OCI-LY1 (cell line): ENCODE results near the gene DENND1A.
"Not testable (repeated sequence)": the region's sequence is repeated elsewhere in the genome, so short reads cannot be mapped to it uniquely, and the experiment has no call there.

Experiments used
- H2AFZ ChIP-seq: fragments of 200-600 bp; sonication (generic), shearing (Covaris generic); 2 replicates; pipeline ENCODE4 v1.6.0; 2014; ENCODE audit warnings: antibody characterized with exemption, mild to moderate bottlenecking, low read length
- H3F3A ChIP-seq: fragments of 200-600 bp; sonication (generic), shearing (Covaris generic); 2 replicates; pipeline ENCODE4 v1.6.0; 2014; ENCODE audit warnings: mild to moderate bottlenecking, antibody characterized with exemption, low read length, moderate library complexity; ENCODE audit not compliant: insufficient read depth
- H3K27ac ChIP-seq: fragments of 200-600 bp; sonication (generic); 2 replicates; pipeline ENCODE4 v1.5.1; 2014; ENCODE audit warnings: low read length, mixed run types, mild to moderate bottlenecking, low read depth; ENCODE audit not compliant: poor library complexity, severe bottlenecking
- H3K27me3 ChIP-seq: fragments of 200-600 bp; sonication (generic); 2 replicates; pipeline ENCODE4 v1.6.0; 2014; ENCODE audit warnings: antibody characterized with exemption, mild to moderate bottlenecking, low read length, moderate library complexity; ENCODE audit not compliant: insufficient read depth
- H3K36me3 ChIP-seq: fragments of 200-600 bp; sonication (generic); 2 replicates; pipeline ENCODE4 v1.6.1; 2014; ENCODE audit warnings: mild to moderate bottlenecking, antibody characterized with exemption, low read length, moderate library complexity, mixed read lengths; ENCODE audit not compliant: insufficient read depth
- H3K4me1 ChIP-seq: fragments of 200-600 bp; sonication (generic); 2 replicates; pipeline ENCODE4 v1.5.1; 2014; ENCODE audit warnings: mild to moderate bottlenecking, low read length, moderate library complexity; ENCODE audit not compliant: insufficient read depth, severe bottlenecking
- H3K4me2 ChIP-seq: fragments of 200-600 bp; sonication (generic), shearing (Covaris generic); 2 replicates; pipeline ENCODE4 v1.6.1; 2014; ENCODE audit warnings: low read length
- H3K4me3 ChIP-seq: fragments of 200-600 bp; sonication (generic); 2 replicates; pipeline ENCODE4 v1.5.1; 2014; ENCODE audit warnings: low read length, low read depth, mild to moderate bottlenecking, mixed read lengths; ENCODE audit not compliant: poor library complexity, severe bottlenecking
- H3K79me2 ChIP-seq: fragments of 200-600 bp; shearing (Covaris generic); 2 replicates; pipeline ENCODE4 v1.6.1; 2016; ENCODE audit warnings: mixed run types, low read length, mixed read lengths; ENCODE audit not compliant: insufficient read depth
- H3K9ac ChIP-seq: fragments of 200-600 bp; sonication (generic), shearing (Covaris generic); 2 replicates; pipeline ENCODE4 v1.6.1; 2014; ENCODE audit warnings: mild to moderate bottlenecking, low read length, mixed read lengths
- H3K9me2 ChIP-seq: fragments of 200-600 bp; sonication (generic), shearing (Covaris generic); 2 replicates; pipeline ENCODE4 v1.6.1; 2014; ENCODE audit warnings: low read depth, mild to moderate bottlenecking, low read length, mixed read lengths
- H3K9me3 ChIP-seq: fragments of 200-600 bp; shearing (Covaris generic); 2 replicates; pipeline ENCODE4 v1.6.1; 2014; ENCODE audit warnings: low read length, mixed read lengths
- H4K20me1 ChIP-seq: fragments of 200-600 bp; sonication (generic), shearing (Covaris generic); 2 replicates; pipeline ENCODE4 v1.6.0; 2016; ENCODE audit warnings: mild to moderate bottlenecking, low read length; ENCODE audit not compliant: insufficient read depth
- CTCF ChIP-seq: fragments of 200-600 bp; sonication (generic), shearing (Covaris generic); IDR thresholded peaks from 2 replicates; pipeline ENCODE4 v1.5.1; 2017; ENCODE audit warnings: mild to moderate bottlenecking, antibody characterized with exemption, low read length, moderate library complexity, mixed read lengths
- EZH2 ChIP-seq: fragments of 200-600 bp; sonication (generic), shearing (Covaris generic); IDR thresholded peaks from 2 replicates; pipeline ENCODE4 v1.8.0; 2017; ENCODE audit warnings: borderline replicate concordance, mixed run types, mild to moderate bottlenecking, antibody characterized with exemption, low read length, moderate library complexity, mixed read lengths

Gene DENND1A

GRCh38 chr9:123887837-123888236 is 42.1 kb downstream of the DENND1A start:
- Histone ChIP-seq H2AFZ (no peak overlapping the region), H3K36me3 (no peaks in the 10 kb centered on the region), H3K9ac (no peak overlapping the region), H3K27me3 (no peaks in the 10 kb centered on the region), H3K9me2 (no peaks in the 10 kb centered on the region), H4K20me1 (no peaks in the 10 kb centered on the region), H3K4me3 (no peak overlapping the region), H3K4me2 (no peak overlapping the region), H3K4me1 (no peaks in the 10 kb centered on the region), H3K27ac (no peak overlapping the region), H3K9me3 (no peaks in the 10 kb centered on the region), H3K79me2 (no peaks in the 10 kb centered on the region), H3F3A (no peaks in the 10 kb centered on the region)
- TF ChIP-seq EZH2 (no peak), CTCF (no peak)

- H3K79me2 ChIP-seq, result not testable (repeated sequence)
Observed at GRCh38 chr9:123885834-123886233, 44.1 kb downstream of the DENND1A start.

GRCh38 chr9:123883634-123884033 is 46.3 kb downstream of the DENND1A start:
- Histone ChIP-seq H3K9me3 (no peaks in the 10 kb centered on the region), H3K9ac (no peak overlapping the region), H3K27ac (no peak overlapping the region), H2AFZ (no peak overlapping the region), H3K9me2 (no peaks in the 10 kb centered on the region), H4K20me1 (no peaks in the 10 kb centered on the region), H3K79me2 (no peaks in the 10 kb centered on the region), H3K4me2 (no peak overlapping the region), H3K27me3 (no peaks in the 10 kb centered on the region), H3F3A (no peaks in the 10 kb centered on the region), H3K4me1 (no peaks in the 10 kb centered on the region), H3K36me3 (no peaks in the 10 kb centered on the region), H3K4me3 (no peak overlapping the region)
- TF ChIP-seq CTCF (no peak), EZH2 (no peak)

More at GRCh38 chr9:123885834-123886233, 44.1 kb downstream of the DENND1A start:
- H3K36me3 ChIP-seq, H3F3A ChIP-seq, H4K20me1 ChIP-seq, H2AFZ ChIP-seq, H3K9ac ChIP-seq, H3K27ac ChIP-seq, H3K9me2 ChIP-seq, H3K27me3 ChIP-seq, H3K9me3 ChIP-seq, H3K4me1 ChIP-seq, H3K4me2 ChIP-seq, H3K4me3 ChIP-seq: not testable (repeated sequence)

- H3K27ac ChIP-seq, result no peak overlapping the region
- H4K20me1 ChIP-seq, result no peaks in the 10 kb centered on the region
- no peak overlapping the region for H2AFZ ChIP-seq
- no peaks in the 10 kb centered on the region for H3F3A ChIP-seq
- H3K4me2 ChIP-seq, result no peak overlapping the region
- H3K9ac ChIP-seq, result no peak overlapping the region
- no peaks in the 10 kb centered on the region for H3K9me2 ChIP-seq
- no peaks in the 10 kb centered on the region for H3K4me1 ChIP-seq
- H3K4me3 ChIP-seq, result no peak overlapping the region
- TF ChIP-seq CTCF (no peak), EZH2 (no peak)
- H3K9me3 ChIP-seq, result no peaks in the 10 kb centered on the region
- no peaks in the 10 kb centered on the region for H3K79me2 ChIP-seq
- H3K27me3 ChIP-seq, result no peaks in the 10 kb centered on the region
- peaks cover 4% of the 10 kb centered on the region for H3K36me3 ChIP-seq
Observed at GRCh38 chr9:123881604-123882003, 48.3 kb downstream of the DENND1A start.
